ENCODE results near the gene PPT2. TPM values are rescaled to one million over a fixed set of nuclear protein-coding genes. Genes with fewer than 3 reads are reported as not detected.
A peak's percentile ranks its signal among the peaks of the same experiment; 100 is the strongest.

PPT2 gene
- total RNA-seq, 2 donors from 2014 or later = 18.6 to 32.9 TPM

DNA sequence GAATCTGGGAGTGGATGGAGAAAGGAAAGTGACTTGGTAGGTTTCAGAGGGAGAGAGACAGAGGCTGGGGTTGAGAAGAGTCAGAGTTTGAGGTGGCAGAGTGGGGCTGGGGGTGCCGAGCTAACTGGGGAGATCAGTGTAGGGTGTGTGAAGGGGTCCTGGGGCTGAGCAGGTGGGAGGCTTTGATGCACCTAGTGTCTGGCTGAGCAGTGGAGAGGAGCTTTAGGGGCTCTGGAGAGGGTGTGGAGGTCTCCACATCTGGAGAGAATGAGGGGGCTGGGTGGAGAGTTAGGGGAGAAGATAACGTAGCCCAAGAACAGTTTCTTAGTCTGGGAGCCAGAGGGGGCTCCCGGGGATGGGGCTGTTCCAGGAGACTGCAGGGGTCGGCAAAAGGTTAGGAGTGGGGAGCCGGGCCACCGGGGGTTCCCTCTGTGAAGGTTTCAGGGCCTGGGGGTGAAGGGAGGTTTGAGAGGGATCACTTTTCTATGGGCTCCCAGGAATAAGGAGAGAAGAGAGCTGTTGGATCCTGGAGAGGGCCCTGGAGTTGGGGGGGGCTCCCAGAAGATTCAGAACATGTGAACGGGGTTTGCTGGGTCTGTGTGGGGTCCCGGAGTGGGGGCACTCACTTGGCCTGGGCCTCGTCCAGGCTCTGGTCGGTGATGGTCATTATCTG lies 35.3 kb downstream of the PPT2 start:
- TF ChIP-seq, protein P1, sequence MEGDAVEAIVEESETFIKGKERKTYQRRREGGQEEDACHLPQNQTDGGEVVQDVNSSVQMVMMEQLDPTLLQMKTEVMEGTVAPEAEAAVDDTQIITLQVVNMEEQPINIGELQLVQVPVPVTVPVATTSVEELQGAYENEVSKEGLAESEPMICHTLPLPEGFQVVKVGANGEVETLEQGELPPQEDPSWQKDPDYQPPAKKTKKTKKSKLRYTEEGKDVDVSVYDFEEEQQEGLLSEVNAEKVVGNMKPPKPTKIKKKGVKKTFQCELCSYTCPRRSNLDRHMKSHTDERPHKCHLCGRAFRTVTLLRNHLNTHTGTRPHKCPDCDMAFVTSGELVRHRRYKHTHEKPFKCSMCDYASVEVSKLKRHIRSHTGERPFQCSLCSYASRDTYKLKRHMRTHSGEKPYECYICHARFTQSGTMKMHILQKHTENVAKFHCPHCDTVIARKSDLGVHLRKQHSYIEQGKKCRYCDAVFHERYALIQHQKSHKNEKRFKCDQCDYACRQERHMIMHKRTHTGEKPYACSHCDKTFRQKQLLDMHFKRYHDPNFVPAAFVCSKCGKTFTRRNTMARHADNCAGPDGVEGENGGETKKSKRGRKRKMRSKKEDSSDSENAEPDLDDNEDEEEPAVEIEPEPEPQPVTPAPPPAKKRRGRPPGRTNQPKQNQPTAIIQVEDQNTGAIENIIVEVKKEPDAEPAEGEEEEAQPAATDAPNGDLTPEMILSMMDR (IDR thresholded peaks at IDR 0.05) = no peak
- TF ChIP-seq POLR2AphosphoS5 (IDR thresholded peaks at IDR 0.05) = no peak
- no peak for TF ChIP-seq POLR2A (IDR thresholded peaks at IDR 0.05)
- no peak for DNase-seq (ENCODE audit: low spot score)
- WGBS = 1% methylated on average over 10 of the region's 10 CpGs
- intact Hi-C loops (cut with DNase I) = no loop called here
- Histone ChIP-seq H3K4me3 (peak overlapping the region; percentile 74 to 79), H3K9me3 (no peaks in the 10 kb centered on the region), H3K27me3 (replicated peaks; ENCODE audit: insufficient read depth) (no peaks in the 10 kb centered on the region), H3K27ac (peak overlapping the region; percentile 91 to 98), H3K4me1 (replicated peaks) (no peaks in the 10 kb centered on the region), H3K36me3 (no peaks in the 10 kb centered on the region)

DNA sequence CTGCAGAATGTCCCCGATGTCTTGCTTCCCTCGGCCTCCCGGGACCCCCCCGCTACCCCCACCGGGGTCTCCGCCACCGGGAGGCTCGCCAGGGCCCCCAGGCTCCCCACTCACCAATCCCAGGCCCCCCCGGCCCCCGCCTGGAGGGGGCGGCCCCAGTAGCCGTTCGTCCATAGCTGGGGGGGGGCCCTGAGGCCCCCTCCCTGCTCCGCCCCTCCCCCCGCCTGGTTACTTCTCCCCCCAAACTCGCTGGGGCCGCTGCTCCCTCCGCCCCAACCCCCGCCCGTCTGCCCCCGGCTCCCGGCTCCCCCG lies 35.8 kb downstream of the PPT2 start:
- DNase-seq (ENCODE audit: low spot score) = no peak

DNA sequence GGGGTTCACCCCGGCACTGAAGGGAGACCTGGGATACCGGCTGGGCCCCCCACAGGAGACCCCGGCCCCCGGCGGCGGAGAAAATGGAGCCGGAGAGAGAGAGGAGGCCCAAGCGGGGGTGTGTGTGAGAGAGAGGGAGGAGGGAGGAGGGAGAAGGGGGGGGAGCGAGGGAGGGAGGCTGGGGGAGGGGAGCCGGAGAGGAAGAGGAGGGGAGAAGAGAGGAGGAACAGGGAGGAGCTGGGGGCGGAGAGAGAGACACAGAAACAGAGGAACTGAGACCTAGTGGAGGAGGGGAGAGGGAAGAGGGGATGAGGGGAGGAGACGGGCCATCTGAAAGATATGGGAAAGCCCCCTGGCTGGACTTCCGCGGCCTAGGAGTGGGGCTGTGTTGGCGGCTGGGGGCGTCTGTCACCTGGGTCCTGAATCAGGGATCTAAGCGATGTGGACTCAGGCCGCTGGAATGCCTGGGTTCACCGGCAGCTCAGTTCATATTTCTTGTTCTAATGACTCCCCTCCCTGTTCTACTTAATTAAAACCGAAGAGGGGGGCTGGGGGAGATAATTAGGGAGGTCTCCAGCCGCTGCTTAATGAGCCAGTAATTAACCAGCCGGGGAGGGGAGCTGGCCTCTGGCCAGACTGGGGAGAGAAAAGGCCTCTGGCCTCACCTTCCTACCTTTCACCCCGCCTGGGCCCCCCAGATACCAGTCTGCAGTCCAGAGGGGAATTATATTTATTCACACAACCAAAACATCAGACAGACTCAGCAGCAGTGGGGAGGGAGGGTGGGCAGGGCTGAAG lies 36.3 kb downstream of the PPT2 start, which contains the start of gene PBX2:
TSS of gene PBX2 (minus strand) at position 149 of the 798 bp plus-strand sequence. CDS start 287 bp downstream, outside the sequence.
- no peaks in the 10 kb centered on the region for H3K4me1 ChIP-seq (replicated peaks)
- TF ChIP-seq POLR2AphosphoS5 (IDR thresholded peaks at IDR 0.05) (peak; percentile 94), POLR2A (IDR thresholded peaks at IDR 0.05) (peak; percentile 96)
- TF ChIP-seq, protein P1 (IDR thresholded peaks at IDR 0.05) = peak in 1 of 4 experiments; percentile 21
- DNase-seq (ENCODE audit: low spot score) = peak; percentile 94
- H3K9me3 ChIP-seq = no peaks in the 10 kb centered on the region
- intact Hi-C loops (cut with DNase I) = no loop called here
- no peaks in the 10 kb centered on the region for H3K36me3 ChIP-seq
- WGBS = 5% methylated on average over 20 of the region's 23 CpGs
- peak within 1 kb of the TSS; percentile 91 to 98 for H3K27ac ChIP-seq
- no peaks in the 10 kb centered on the region for H3K27me3 ChIP-seq (replicated peaks; ENCODE audit: insufficient read depth)
- H3K4me3 ChIP-seq = peak within 1 kb of the TSS; percentile 74 to 79

More for the DNA sequence above, 35.8 kb downstream of the PPT2 start:
- no CpG with 5 or more reads among the region's 23 CpGs for WGBS
- no peaks in the 10 kb centered on the region for H3K4me1 ChIP-seq (replicated peaks)
- H3K27ac ChIP-seq = peak overlapping the region; percentile 91 to 98
- H3K9me3 ChIP-seq = no peaks in the 10 kb centered on the region
- no peaks in the 10 kb centered on the region for H3K27me3 ChIP-seq (replicated peaks; ENCODE audit: insufficient read depth)
- peak overlapping the region; percentile 74 to 79 for H3K4me3 ChIP-seq
- TF ChIP-seq POLR2A (IDR thresholded peaks at IDR 0.05) (no peak), POLR2AphosphoS5 (IDR thresholded peaks at IDR 0.05) (no peak)
- TF ChIP-seq, protein P1 (IDR thresholded peaks at IDR 0.05) = no peak
- intact Hi-C loops (cut with DNase I) = no loop called here
- H3K36me3 ChIP-seq = no peaks in the 10 kb centered on the region

DNA sequence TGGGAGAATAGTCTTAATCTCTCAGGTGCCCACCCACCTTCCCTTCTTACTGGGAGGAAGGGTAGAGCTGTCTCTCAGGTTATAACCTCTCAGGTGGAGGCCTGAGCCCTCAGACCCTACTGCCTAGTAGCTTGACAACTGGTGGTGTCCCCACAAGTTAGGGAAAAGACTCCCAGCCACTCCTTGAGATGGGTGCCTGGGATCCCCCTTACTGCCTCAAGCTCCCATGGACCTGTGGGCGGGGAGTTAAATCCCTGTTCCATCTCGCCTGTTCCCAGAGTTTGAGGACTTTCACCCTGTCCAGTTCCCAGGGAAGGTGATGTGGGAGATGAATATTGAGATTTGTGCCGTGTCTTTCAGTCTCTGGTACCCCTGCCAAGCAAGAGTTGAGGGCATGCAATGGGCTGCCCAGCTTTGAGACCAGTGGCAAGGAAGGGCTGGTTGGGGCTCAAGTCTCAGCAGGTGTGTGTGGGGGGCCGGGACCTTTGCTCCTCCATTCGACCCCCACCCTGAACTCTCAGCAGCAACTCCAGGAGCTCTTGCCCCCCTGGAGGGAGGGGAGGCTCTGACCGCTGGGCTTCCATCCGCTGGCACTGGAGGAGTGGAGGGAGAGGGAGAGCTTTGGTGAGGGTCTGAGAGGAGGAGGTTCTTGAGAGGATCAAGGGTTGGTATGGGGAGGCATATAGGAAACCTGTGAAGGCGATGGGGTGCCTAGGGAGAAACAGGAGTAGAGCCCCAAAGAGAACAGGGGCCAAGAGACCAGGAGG lies 37.2 kb downstream of the PPT2 start:
- DNase-seq (ENCODE audit: low spot score) = no peak
- peak overlapping the region; percentile 74 to 79 for H3K4me3 ChIP-seq
- H3K9me3 ChIP-seq = no peaks in the 10 kb centered on the region
- no peaks in the 10 kb centered on the region for H3K36me3 ChIP-seq
- WGBS = 74% methylated on average over 8 of the region's 8 CpGs
- H3K27ac ChIP-seq = peak overlapping the region; percentile 91 to 98
- no peak for TF ChIP-seq POLR2AphosphoS5 (IDR thresholded peaks at IDR 0.05)
- TF ChIP-seq, protein P1 (IDR thresholded peaks at IDR 0.05) = no peak
- no peak for TF ChIP-seq POLR2A (IDR thresholded peaks at IDR 0.05)
- no peaks in the 10 kb centered on the region for H3K4me1 ChIP-seq (replicated peaks)
- no peaks in the 10 kb centered on the region for H3K27me3 ChIP-seq (replicated peaks; ENCODE audit: insufficient read depth)
- intact Hi-C loops (cut with DNase I) = no loop called here

All from prostate gland (tissue), 2 donors.